Calu3 (cell line): ENCODE data around the gene DESI2. TPM values are rescaled to one million over a fixed set of nuclear protein-coding genes. Genes with fewer than 3 reads are reported as not detected.

Experiments
- BruUV-seq: library from RNA; stranded (reverse); fragments of 400-500 nt; replicated peaks from 2 replicates; lab custom pipeline; 2021; lab: Mats Ljungman, UMichigan
- CTCF ChIA-PET: fragments of 300-600 bp; sonication (Branson Sonifier 250); formaldehyde crosslinking; loops from one replicate; lab custom pipeline; 2022; ENCODE audit warnings: antibody characterized with exemption; lab: Charles Lee
- DNase-seq: peaks from one replicate; pipeline ENCODE4 v3.0.0; 2022
- H3K27ac Mint-ChIP-seq: one replicate; pipeline ENCODE4 v1.8.0; 2022; ENCODE audit warnings: mixed read lengths; ENCODE audit not compliant: unreplicated experiment
- H3K27me3 Mint-ChIP-seq: one replicate; pipeline ENCODE4 v1.8.0; 2022; ENCODE audit warnings: mixed read lengths; ENCODE audit not compliant: unreplicated experiment
- H3K36me3 Mint-ChIP-seq: one replicate; pipeline ENCODE4 v1.8.0; 2022; ENCODE audit warnings: mild to moderate bottlenecking, moderate library complexity, mixed read lengths; ENCODE audit not compliant: insufficient read depth, unreplicated experiment
- H3K4me1 Mint-ChIP-seq: one replicate; pipeline ENCODE4 v1.8.0; 2022; ENCODE audit warnings: mild to moderate bottlenecking, low read depth, mixed read lengths; ENCODE audit not compliant: unreplicated experiment
- H3K4me3 Mint-ChIP-seq: one replicate; pipeline ENCODE4 v1.8.0; 2022; ENCODE audit warnings: mild to moderate bottlenecking, low read depth, moderate library complexity, mixed read lengths; ENCODE audit not compliant: unreplicated experiment
- H3K9me3 Mint-ChIP-seq: one replicate; pipeline ENCODE4 v1.8.0; 2022; ENCODE audit warnings: low read depth, mixed read lengths; ENCODE audit not compliant: unreplicated experiment
- CTCF ChIP-seq: fragments of 200-600 bp; IDR thresholded peaks from one replicate; pipeline ENCODE4 v1.8.0; 2022; ENCODE audit warnings: antibody characterized with exemption; ENCODE audit not compliant: unreplicated experiment
- intact Hi-C: fragments of 100-400 bp; cut with micrococcal nuclease; formaldehyde crosslinking; loops from one replicate; pipeline ENCODE4 v1.10.0; 2022; ENCODE audit not compliant: unreplicated experiment
- total RNA-seq: library from RNA; stranded (reverse); gene quantifications from 2 replicates; pipeline ENCODE4 v1.2.3, GENCODE V29; 2022

The DESI2 gene
- total RNA-seq, 1 experiment from 2014 or later: 39.1 TPM

DNA sequence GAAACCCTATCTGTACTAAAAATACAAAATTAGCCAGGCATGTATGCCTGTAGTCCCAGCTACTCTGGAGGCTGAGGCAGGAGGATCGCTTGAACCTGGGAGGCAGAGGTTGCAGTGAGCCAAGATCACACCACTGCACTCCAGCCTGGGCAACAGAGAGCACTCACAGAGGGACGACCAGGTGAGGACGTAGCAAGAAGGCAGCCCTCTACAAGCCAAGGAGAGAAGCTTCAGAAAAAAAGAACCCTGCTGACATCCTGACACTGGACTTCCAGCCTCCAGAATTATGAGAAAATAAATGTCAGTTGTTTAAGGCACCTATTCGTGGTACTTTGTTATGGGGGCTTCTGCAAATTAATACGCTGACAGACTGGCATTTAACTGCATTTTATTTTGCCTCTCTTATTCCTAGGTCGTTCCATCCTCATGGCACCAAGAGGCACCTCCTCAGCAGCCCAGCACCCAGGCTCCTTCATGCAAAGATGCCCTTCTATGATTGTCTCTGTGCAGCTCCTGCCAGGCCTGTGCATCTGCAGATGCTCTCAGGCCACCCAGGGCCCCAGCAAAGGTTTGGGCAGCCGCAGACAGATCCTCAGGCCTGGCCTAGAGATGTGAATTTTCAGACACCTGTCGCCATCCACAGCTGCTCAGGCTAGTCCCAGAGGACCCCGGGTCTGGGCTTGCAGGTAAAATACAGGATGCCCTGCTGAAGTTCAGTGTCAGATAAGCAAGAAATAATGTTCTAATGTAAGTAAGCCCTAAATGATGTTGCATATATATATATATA lies 96.5 kb downstream of the DESI2 start:
- CTCF ChIA-PET: no interaction called here
- Mint-ChIP-seq H3K27ac (no peak overlapping the region), H3K4me1 (no peaks in the 10 kb centered on the region), H3K4me3 (no peak overlapping the region), H3K9me3 (no peaks in the 10 kb centered on the region), H3K36me3 (no peaks in the 10 kb centered on the region), H3K27me3 (no peaks in the 10 kb centered on the region)
- no peak for TF ChIP-seq CTCF
- no TSS peak for BruUV-seq
- intact Hi-C loops: no loop called here
- no peak for DNase-seq

- H3K4me1 Mint-ChIP-seq: no peaks in the 10 kb centered on the region
- H3K4me3 Mint-ChIP-seq: no peak overlapping the region
- CTCF ChIA-PET: interaction anchor here (0.6 kb wide), 1 partner anchor 57 kb away, joined by 4 read pairs; no protein-coding TSS in a partner anchor
- no peak overlapping the region for H3K27ac Mint-ChIP-seq
- no peaks in the 10 kb centered on the region for H3K27me3 Mint-ChIP-seq
- TF ChIP-seq CTCF: no peak
- H3K9me3 Mint-ChIP-seq: no peaks in the 10 kb centered on the region
- intact Hi-C loops: no loop called here
- BruUV-seq: no TSS peak
- DNase-seq: no peak
- H3K36me3 Mint-ChIP-seq: no peaks in the 10 kb centered on the region
Measured at GRCh38 chr1:244751271-244751895, 98.5 kb downstream of the DESI2 start.

GRCh38 chr1:244755673-244756072 lies 102.7 kb downstream of the DESI2 start:
- no peak for TF ChIP-seq CTCF
- no TSS peak for BruUV-seq
- Mint-ChIP-seq H3K9me3 (no peaks in the 10 kb centered on the region), H3K4me3 (no peak overlapping the region), H3K36me3 (no peaks in the 10 kb centered on the region), H3K27ac (no peak overlapping the region), H3K4me1 (no peaks in the 10 kb centered on the region), H3K27me3 (no peaks in the 10 kb centered on the region)
- CTCF ChIA-PET: no interaction called here
- no peak for DNase-seq
- intact Hi-C loops: no loop called here

GRCh38 chr1:244757091-244757939 lies 104.4 kb downstream of the DESI2 start:
- H3K27me3 Mint-ChIP-seq: no peaks in the 10 kb centered on the region
- DNase-seq: no peak
- no peak for TF ChIP-seq CTCF
- no peak overlapping the region for H3K4me3 Mint-ChIP-seq
- BruUV-seq: no TSS peak
- no peaks in the 10 kb centered on the region for H3K9me3 Mint-ChIP-seq
- intact Hi-C loops: no loop called here
- no peaks in the 10 kb centered on the region for H3K4me1 Mint-ChIP-seq
- CTCF ChIA-PET: no interaction called here
- H3K36me3 Mint-ChIP-seq: no peaks in the 10 kb centered on the region
- no peak overlapping the region for H3K27ac Mint-ChIP-seq
